Nephron (organoid): ENCODE results near the gene NSMCE3.

Experiments used
- H3K27ac Mint-ChIP-seq, 3 experiments: 2 replicates each; pipeline ENCODE4 v1.8.0; 2020; ENCODE audit warnings: mixed read lengths in 3 of 3, mild to moderate bottlenecking in 2 of 3, moderate library complexity in 1 of 3
- H3K27me3 Mint-ChIP-seq: 2 replicates; pipeline ENCODE4 v1.8.0; 2021; ENCODE audit warnings: low read depth, mild to moderate bottlenecking, moderate library complexity, mixed read lengths
- H3K36me3 Mint-ChIP-seq: 2 replicates; pipeline ENCODE4 v1.8.0; 2020; ENCODE audit warnings: low read depth, mixed read lengths
- H3K4me1 Mint-ChIP-seq: 2 replicates; pipeline ENCODE4 v1.8.0; 2020; ENCODE audit warnings: mixed read lengths
- H3K4me3 Mint-ChIP-seq, 3 experiments: 2 replicates each; pipeline ENCODE4 v1.8.0; 2020; ENCODE audit warnings: mild to moderate bottlenecking in 3 of 3, mixed read lengths in 3 of 3, moderate library complexity in 2 of 3
- H3K9me3 Mint-ChIP-seq: 2 replicates; pipeline ENCODE4 v1.8.0; 2020; ENCODE audit warnings: mixed read lengths
- CTCF ChIP-seq, 3 experiments: fragments of 200-600 bp; sonication (generic); IDR thresholded peaks; one replicate each; pipeline ENCODE4 v1.5.0; 2021; ENCODE audit warnings: antibody characterized with exemption in 3 of 3; ENCODE audit not compliant: unreplicated experiment in 3 of 3

The NSMCE3 gene

DNA sequence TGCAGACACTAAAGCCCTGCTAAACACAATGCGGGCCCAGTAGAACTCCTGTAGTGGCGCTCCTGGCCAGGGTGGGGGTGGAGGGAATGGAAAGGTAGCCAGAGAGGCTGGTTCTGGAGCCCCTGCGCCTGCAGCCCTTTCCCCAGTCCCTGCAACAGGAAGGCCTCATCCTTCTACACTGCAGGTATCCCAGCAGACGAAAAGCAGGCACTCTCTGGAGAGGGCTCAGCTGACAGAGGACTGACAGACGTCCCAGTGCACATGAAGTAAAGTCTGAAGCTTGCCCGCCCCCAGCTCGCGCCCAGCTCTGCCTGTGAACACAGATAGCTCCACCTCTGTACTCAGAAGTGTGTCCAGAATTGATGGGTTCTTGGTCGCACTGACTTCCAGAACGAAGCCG is 46.0 kb downstream of the NSMCE3 start:
- Mint-ChIP-seq H3K36me3 (no peaks in the 10 kb centered on the region), H3K4me1 (peaks cover 7% of the 10 kb centered on the region), H3K27ac (no peak overlapping the region)

GRCh38 chr15:29222129-29222853 is 47.3 kb downstream of the NSMCE3 start:
- H3K27me3 Mint-ChIP-seq, result peaks cover 8% of the 10 kb centered on the region
- H3K4me1 Mint-ChIP-seq, result peaks cover 7% of the 10 kb centered on the region
- peaks cover 10% of the 10 kb centered on the region for H3K9me3 Mint-ChIP-seq
- H3K27ac Mint-ChIP-seq, result no peak overlapping the region
- no peak overlapping the region for H3K4me3 Mint-ChIP-seq
- H3K36me3 Mint-ChIP-seq, result no peaks in the 10 kb centered on the region
- no peak for TF ChIP-seq CTCF (IDR thresholded peaks at IDR 0.05; ENCODE audit: unreplicated experiment in 3 of 3)

More for the DNA sequence above, 46.0 kb downstream of the NSMCE3 start:
- no peak for TF ChIP-seq CTCF (IDR thresholded peaks at IDR 0.05; ENCODE audit: unreplicated experiment in 3 of 3)
- H3K9me3 Mint-ChIP-seq, result peaks cover 2% of the 10 kb centered on the region
- peaks cover 9% of the 10 kb centered on the region for H3K27me3 Mint-ChIP-seq
- H3K4me3 Mint-ChIP-seq, result no peak overlapping the region

DNA sequence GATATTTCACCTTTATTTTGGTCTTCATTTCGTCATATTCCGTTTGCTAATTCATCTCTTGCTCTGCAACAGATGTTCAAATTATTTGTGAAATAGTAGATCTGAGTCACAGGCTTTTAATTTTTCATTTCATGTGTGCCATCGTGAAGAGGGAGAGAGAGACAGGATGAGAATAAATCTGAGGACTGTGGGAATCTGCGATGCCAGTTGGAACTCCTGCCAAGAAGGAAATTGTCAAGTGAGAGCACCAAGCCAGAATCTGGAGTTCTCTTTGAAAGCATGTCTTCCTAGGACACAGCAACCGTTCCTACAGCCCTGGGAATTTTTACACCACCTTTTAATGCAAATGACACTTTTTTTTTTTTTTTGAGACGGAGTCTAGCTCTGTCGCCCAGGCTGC is 48.8 kb downstream of the NSMCE3 start:
- peaks cover 5% of the 10 kb centered on the region for H3K27me3 Mint-ChIP-seq
- H3K9me3 Mint-ChIP-seq, result peaks cover 10% of the 10 kb centered on the region
- TF ChIP-seq CTCF (IDR thresholded peaks at IDR 0.05; ENCODE audit: unreplicated experiment in 3 of 3), result no peak
- no peak overlapping the region for H3K4me3 Mint-ChIP-seq
- H3K4me1 Mint-ChIP-seq, result no peaks in the 10 kb centered on the region
- no peak overlapping the region for H3K27ac Mint-ChIP-seq
- no peaks in the 10 kb centered on the region for H3K36me3 Mint-ChIP-seq

GRCh38 chr15:29216955-29217354 is 52.7 kb downstream of the NSMCE3 start:
- Mint-ChIP-seq H3K4me1 (no peaks in the 10 kb centered on the region), H3K9me3 (peaks cover 27% of the 10 kb centered on the region), H3K27me3 (peaks cover 5% of the 10 kb centered on the region), H3K4me3 (no peak overlapping the region), H3K36me3 (no peaks in the 10 kb centered on the region), H3K27ac (no peak overlapping the region)
- TF ChIP-seq CTCF (IDR thresholded peaks at IDR 0.05; ENCODE audit: unreplicated experiment in 3 of 3), result no peak
